IgD-negative memory B cell (primary cell): Measurements from ENCODE around the gene OR2M3. TPM values are rescaled to one million over a fixed set of nuclear protein-coding genes. Genes with fewer than 3 reads are reported as not detected.
"Not testable (repeated sequence)": the region's sequence is repeated elsewhere in the genome, so short reads cannot be mapped to it uniquely, and the experiment has no call there.

ENCODE experiments used
- H3K27ac Mint-ChIP-seq, 3 donors: one replicate each; pipeline ENCODE4 v1.8.0; 2020 to 2022; ENCODE audit warnings: mild to moderate bottlenecking in 3 of 3, mixed read lengths in 3 of 3, moderate library complexity in 1 of 3
- H3K27me3 Mint-ChIP-seq: one replicate; pipeline ENCODE4 v1.8.0; 2021; ENCODE audit warnings: mixed read lengths
- H3K36me3 Mint-ChIP-seq: one replicate; pipeline ENCODE4 v1.8.0; 2020; ENCODE audit warnings: mild to moderate bottlenecking, mixed read lengths
- H3K4me1 Mint-ChIP-seq, 3 donors: one replicate each; pipeline ENCODE4 v1.8.0; 2020 to 2022; ENCODE audit warnings: mixed read lengths in 3 of 3, mild to moderate bottlenecking in 1 of 3
- H3K4me3 Mint-ChIP-seq, 4 donors: one replicate each; pipeline ENCODE4 v1.8.0; 2020 to 2022; ENCODE audit warnings: mild to moderate bottlenecking in 4 of 4, mixed read lengths in 4 of 4, moderate library complexity in 3 of 4
- H3K9me3 Mint-ChIP-seq, 3 donors: one replicate each; pipeline ENCODE4 v1.8.0; 2020 to 2021; ENCODE audit warnings: mixed read lengths in 3 of 3, mild to moderate bottlenecking in 1 of 3
- polyA plus RNA-seq: library from polyadenylated mRNA; unstranded; fragments of 300-500 nt; fragmentation: Illumina TruSeq; gene quantifications from one replicate; pipeline ENCODE4 v1.2.3, GENCODE V29; 2021

OR2M3 gene
- polyA plus RNA-seq, 1 donor from 2014 or later, result not detected

GRCh38 chr1:248239478-248239877 is 42.4 kb downstream of the OR2M3 start:
- Mint-ChIP-seq H3K4me3 (no peak overlapping the region), H3K9me3 (no peaks in the 10 kb centered on the region), H3K36me3 (no peaks in the 10 kb centered on the region), H3K27ac (no peak overlapping the region), H3K4me1 (peaks cover 1 to 4% (median 2%) of the 10 kb centered on the region in 3 donors), H3K27me3 (peaks cover 4% of the 10 kb centered on the region)

- no peaks in the 10 kb centered on the region for H3K9me3 Mint-ChIP-seq
- H3K27me3 Mint-ChIP-seq, result peaks cover 9% of the 10 kb centered on the region
- H3K4me1 Mint-ChIP-seq, result peaks cover 1 to 4% (median 2%) of the 10 kb centered on the region in 3 donors
- no peaks in the 10 kb centered on the region for H3K36me3 Mint-ChIP-seq
- peak overlapping the region in 1 of 4 donors; percentile 72 for H3K4me3 Mint-ChIP-seq
- H3K27ac Mint-ChIP-seq, result no peak overlapping the region
Measured at GRCh38 chr1:248243204-248243603, 46.1 kb downstream of the OR2M3 start.

- H3K36me3 Mint-ChIP-seq, H3K27me3 Mint-ChIP-seq, H3K4me1 Mint-ChIP-seq, H3K4me3 Mint-ChIP-seq, H3K27ac Mint-ChIP-seq: not testable (repeated sequence)
- H3K9me3 Mint-ChIP-seq, result peaks cover 0 to 11% (median 11%) of the 10 kb centered on the region in 3 donors
Measured at GRCh38 chr1:248259309-248259708, 62.2 kb downstream of the OR2M3 start.

Other genes starting within 250 kb of the OR2M3 start
- not detected for gene OR2L8, start 248.4 kb upstream of the OR2M3 start, polyA plus RNA-seq
- gene OR2AK2, start 232.0 kb upstream of the OR2M3 start, polyA plus RNA-seq, result not detected
- gene OR2L5, start 183.6 kb upstream of the OR2M3 start, polyA plus RNA-seq, result not detected
- gene OR2L2, start 167.2 kb upstream of the OR2M3 start, polyA plus RNA-seq, result not detected
- not detected for gene OR2L3, start 150.4 kb upstream of the OR2M3 start, polyA plus RNA-seq
- 0.39 TPM for gene OR2L13, start 102.1 kb upstream of the OR2M3 start, polyA plus RNA-seq
- gene OR2M5, start 52.1 kb upstream of the OR2M3 start, polyA plus RNA-seq, result not detected
- not detected for gene OR2M2, start 22.4 kb upstream of the OR2M3 start, polyA plus RNA-seq
- not detected for gene OR2M4, start 34.2 kb downstream of the OR2M3 start, polyA plus RNA-seq
- not detected for gene OR2T33, start 80.7 kb downstream of the OR2M3 start, polyA plus RNA-seq
- gene OR2T12, start 106.2 kb downstream of the OR2M3 start, polyA plus RNA-seq, result not detected
- gene OR2M7, start 127.3 kb downstream of the OR2M3 start, polyA plus RNA-seq, result not detected
- gene OR14C36, start 151.5 kb downstream of the OR2M3 start, polyA plus RNA-seq, result not detected
- gene OR2T4, start 164.4 kb downstream of the OR2M3 start, polyA plus RNA-seq, result not detected
- not detected for gene OR2T6, start 178.5 kb downstream of the OR2M3 start, polyA plus RNA-seq
- not detected for gene OR2T1, start 205.8 kb downstream of the OR2M3 start, polyA plus RNA-seq
- not detected for gene OR2T2, start 248.4 kb downstream of the OR2M3 start, polyA plus RNA-seq